HL-60/S4 treated with phorbol 12-myristate 13-acetate at 8.2 ng/mL for 4 days and 3 days (cell line): ENCODE data around the gene ZBTB17.
"Not testable (repeated sequence)": the region's sequence is repeated elsewhere in the genome, so short reads cannot be mapped to it uniquely, and the experiment has no call there.

Source experiments
- in situ Hi-C: fragments of 300-500 bp; cut with MboI; formaldehyde crosslinking; loops from 2 replicates; pipeline ENCODE4 v1.15.0; 2022; ENCODE audit warnings: low sequenced_read_pairs

ZBTB17 gene

GRCh38 chr1:15975805-15976680 lies at the start of gene ZBTB17:
Gene ZBTB17 (minus strand): TSS chr1:15976101. CDS start chr1:15948495, 27,606 bp downstream.
- in situ Hi-C loops = no loop called here

GRCh38 chr1:16023050-16023653 lies 47.3 kb upstream of the ZBTB17 start:
- in situ Hi-C loops = no loop called here

GRCh38 chr1:16022393-16022792 lies 46.5 kb upstream of the ZBTB17 start:
- in situ Hi-C loops = no loop called here

GRCh38 chr1:16021681-16022080 lies 45.8 kb upstream of the ZBTB17 start, which contains the start of gene CLCNKA:
Gene CLCNKA (plus strand): TSS chr1:16022036. CDS start chr1:16022620, 584 bp downstream.
- in situ Hi-C loops = no loop called here

GRCh38 chr1:16020878-16021277 lies 45.0 kb upstream of the ZBTB17 start:
- in situ Hi-C loops = not testable (repeated sequence)

GRCh38 chr1:16020325-16020724 lies 44.4 kb upstream of the ZBTB17 start:
- in situ Hi-C loops = no loop called here

DNA sequence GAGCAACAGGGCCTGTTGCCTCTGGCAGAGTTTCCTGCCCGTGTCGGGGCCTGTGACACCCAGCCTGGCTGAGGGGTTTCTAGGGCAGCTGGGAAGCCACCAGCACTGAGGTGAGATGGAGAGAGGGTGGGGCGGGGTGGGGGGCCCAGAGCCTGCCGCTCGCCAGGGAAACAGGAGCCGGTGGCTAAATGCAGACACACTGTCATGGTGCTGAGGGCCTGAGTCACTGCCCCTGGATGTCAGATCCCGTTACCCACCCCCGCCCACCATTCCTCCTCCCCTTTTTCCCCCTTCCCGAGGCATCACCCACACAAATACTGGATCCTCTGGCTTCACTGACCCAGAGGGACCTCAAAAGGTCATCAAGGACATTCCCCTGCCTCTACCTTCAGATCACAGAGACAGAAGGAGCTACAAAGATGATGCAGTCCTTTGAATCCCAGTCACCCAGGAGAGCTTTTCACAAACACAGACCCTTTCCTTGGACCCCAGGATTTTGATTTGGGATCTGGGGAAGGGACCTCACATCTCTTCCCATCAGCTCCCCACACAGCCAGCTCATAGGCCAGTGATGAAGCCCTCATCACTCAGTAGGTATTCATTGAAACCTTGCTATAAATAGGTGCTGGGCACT lies 43.9 kb upstream of the ZBTB17 start:
- in situ Hi-C loops = no loop called here

- in situ Hi-C loops = no loop called here
These were observed 43.1 kb upstream of the ZBTB17 start for GRCh38 chr1:16018749-16019643.

- in situ Hi-C loops = no loop called here
These were observed 42.4 kb upstream of the ZBTB17 start for GRCh38 chr1:16018308-16018707.

GRCh38 chr1:16017461-16018303 lies 41.8 kb upstream of the ZBTB17 start, which contains the start of gene HSPB7:
Gene HSPB7 (minus strand): TSS chr1:16018043. CDS start chr1:16017963, 80 bp downstream.
- in situ Hi-C loops = no loop called here

DNA sequence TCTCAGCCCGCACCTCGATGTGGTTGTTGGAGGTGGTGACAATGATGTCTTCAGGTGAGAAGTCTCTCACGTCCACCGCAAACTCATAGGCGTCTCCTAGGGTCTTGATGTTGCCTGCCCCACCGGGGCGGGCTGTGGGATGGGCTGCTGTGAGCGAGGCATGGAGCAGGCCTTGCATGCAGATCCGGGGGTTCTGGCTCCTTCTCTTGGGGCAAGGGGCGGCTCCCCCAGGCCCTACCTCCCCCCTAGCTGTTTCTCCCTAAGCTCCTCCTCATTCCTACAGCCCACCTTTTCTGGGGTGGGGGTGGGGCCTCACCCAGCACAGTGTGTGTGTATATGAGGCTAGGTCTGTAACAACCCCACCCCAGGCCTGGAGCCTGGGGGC lies 41.2 kb upstream of the ZBTB17 start:
- in situ Hi-C loops = no loop called here

- in situ Hi-C loops = no loop called here
These were observed 40.3 kb upstream of the ZBTB17 start for GRCh38 chr1:16015960-16016901.

DNA sequence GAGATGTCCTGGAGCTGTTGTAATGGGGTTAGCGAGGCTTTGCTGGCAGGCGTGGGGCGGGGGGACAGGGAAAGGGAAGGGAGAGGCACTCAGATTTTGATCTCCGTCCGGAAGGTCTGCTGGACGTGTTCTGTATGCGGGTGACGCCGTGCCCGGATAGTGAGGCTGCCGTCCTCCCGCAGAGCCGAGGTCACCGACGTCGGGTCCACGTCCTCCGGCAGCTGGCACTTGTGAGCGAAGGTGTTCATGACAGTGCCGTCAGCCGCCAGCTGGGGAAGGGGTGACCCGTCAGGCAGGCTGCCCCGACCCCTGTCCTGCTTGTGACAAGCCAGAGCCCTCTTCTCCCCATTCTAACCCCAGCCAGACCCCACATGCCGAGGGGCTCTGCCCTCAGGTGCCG lies 39.6 kb upstream of the ZBTB17 start:
- in situ Hi-C loops = no loop called here

DNA sequence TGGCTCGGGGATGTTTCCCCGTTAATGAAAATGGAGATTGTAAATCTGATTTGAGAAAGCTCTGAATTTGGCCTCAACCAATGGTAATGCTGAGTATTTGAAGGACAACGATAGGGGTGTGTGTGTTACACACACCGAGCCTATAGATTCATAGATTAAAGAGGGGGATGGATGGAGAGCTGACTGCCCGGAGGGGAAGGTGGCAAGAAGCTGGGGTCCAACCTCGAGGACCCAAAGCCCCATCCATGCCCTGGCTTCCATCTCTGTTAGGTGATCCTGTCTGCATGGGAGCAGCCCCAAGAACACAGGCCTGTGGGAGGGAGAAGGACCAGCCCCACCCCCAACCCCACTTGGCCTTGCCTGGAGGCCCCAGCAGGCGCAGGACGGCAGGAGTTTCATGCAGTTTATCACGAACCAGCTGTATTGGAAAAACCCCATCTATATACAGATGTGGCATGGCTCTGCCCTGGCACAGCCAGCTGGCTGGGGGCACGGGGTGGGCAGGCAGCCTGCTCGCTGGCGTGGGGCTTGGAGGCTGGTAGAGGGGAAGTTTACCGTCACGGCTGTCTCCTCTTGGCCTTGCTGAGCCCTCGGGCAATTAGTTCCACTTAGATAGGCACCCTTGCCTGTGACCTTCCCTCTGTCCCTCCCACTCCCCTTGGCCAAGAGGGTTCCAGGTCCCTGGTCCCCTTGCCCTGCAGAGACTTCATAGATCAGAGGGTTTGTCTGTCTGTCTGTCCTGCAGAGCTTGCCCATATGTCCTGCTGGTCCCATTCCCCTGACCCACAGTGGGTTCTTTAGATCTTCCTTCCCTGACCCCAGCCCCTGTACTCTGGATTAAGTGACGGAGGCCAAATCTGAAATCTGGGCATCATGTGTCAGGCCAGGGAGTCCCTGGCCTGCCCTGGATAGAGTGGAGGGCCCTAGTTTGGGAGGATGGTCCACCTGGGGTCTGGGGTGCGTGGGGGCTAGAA lies 38.9 kb upstream of the ZBTB17 start:
- in situ Hi-C loops = no loop called here

DNA sequence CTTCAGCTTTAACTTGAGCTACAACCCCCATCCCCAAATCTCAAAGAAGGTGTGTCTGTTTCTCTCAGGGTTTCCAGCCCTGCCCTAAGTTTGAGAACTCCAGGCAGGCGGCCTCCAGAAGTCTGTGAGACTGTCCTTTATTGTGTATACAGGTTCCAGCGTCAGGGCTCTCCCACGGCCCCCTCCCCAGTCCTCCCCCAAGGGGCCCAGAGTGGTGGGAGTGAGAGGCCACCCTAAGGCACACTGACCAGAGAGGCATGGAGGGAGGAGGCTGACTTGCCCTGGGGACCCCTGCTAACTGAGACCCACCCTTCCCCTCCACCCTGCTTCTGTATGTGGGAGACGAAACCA lies 38.0 kb upstream of the ZBTB17 start:
- in situ Hi-C loops = no loop called here

DNA sequence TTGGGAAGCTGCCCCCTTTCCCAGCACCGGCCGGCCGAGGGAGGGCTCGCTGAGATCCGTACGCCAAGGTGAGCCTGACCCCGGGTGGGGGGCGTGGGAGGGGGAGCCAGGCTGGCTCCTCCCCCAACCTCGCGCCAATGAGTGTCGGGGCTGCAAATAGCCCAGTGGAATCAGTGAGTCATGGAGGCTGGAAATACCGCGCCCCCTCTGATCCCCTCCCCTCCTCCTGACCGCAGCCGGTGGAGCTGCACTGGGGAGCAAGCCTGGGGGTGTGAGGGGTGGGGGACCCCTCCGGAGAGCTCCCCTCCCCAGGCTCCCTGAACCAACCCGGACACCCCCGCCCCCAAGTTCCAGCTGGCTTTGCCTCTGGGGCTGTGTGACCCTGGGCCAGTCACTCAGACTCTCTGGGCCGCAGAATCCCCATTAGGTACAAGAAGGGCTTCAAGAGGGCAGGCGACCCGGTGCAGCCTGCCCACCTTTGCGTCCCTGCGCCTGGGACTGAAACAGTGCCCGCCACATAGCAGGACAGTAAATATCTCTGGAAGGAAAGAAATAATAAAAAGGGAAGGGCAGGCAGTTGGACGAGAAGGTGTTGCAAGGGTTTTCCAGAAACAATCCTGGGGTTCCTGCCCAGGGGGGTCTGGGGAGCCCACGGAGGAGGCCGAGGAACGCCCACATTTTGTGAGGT lies 37.5 kb upstream of the ZBTB17 start:
- in situ Hi-C loops = no loop called here

- in situ Hi-C loops = no loop called here
These were observed 36.8 kb upstream of the ZBTB17 start for GRCh38 chr1:16012590-16013219.
